ENCODE results near the gene FOXL1. TPM values are rescaled to one million over a fixed set of nuclear protein-coding genes. Genes with fewer than 3 reads are reported as not detected.

FOXL1 gene
- polyA plus RNA-seq, 2 donors: 0.08 to 0.11 TPM

GRCh38 chr16:86573215-86573614 lies 5.1 kb upstream of the FOXL1 start:
- H3K4me1 ChIP-seq (ENCODE audit: control insufficient read depth in 2 of 2, insufficient read depth in 2 of 2, low read length in 1 of 2): peaks cover 0 to 5% of the 10 kb centered on the region in 2 donors
- H3K4me3 ChIP-seq (ENCODE audit: low read depth in 1 of 2, low read length in 2 of 2): no peak overlapping the region
- peaks cover 14 to 20% of the 10 kb centered on the region in 2 donors for H3K27me3 ChIP-seq (ENCODE audit: control insufficient read depth in 1 of 2, insufficient read depth in 2 of 2, low read length in 2 of 2)
- 61 to 70% methylated on average over 8 of the region's 8 CpGs for WGBS, 2 donors
- H3K9me3 ChIP-seq (ENCODE audit: control insufficient read depth in 2 of 2, insufficient read depth in 1 of 2, low read depth in 1 of 2, low read length in 1 of 2): no peaks in the 10 kb centered on the region
- H3K27ac ChIP-seq (ENCODE audit: low read depth in 2 of 2, low read length in 1 of 2): no peak overlapping the region
- no peaks in the 10 kb centered on the region for H3K36me3 ChIP-seq (ENCODE audit: control insufficient read depth in 2 of 2, insufficient read depth in 2 of 2, low read length in 1 of 2)

- no peaks in the 10 kb centered on the region for H3K9me3 ChIP-seq (ENCODE audit: control insufficient read depth in 2 of 2, insufficient read depth in 1 of 2, low read depth in 1 of 2, low read length in 1 of 2)
- H3K36me3 ChIP-seq (ENCODE audit: control insufficient read depth in 2 of 2, insufficient read depth in 2 of 2, low read length in 1 of 2): no peaks in the 10 kb centered on the region
- H3K27me3 ChIP-seq (ENCODE audit: control insufficient read depth in 1 of 2, insufficient read depth in 2 of 2, low read length in 2 of 2): peaks cover 10 to 15% of the 10 kb centered on the region in 2 donors
- H3K27ac ChIP-seq (ENCODE audit: low read depth in 2 of 2, low read length in 1 of 2): no peak overlapping the region
- 60 to 75% methylated on average over 13 of the region's 13 CpGs for WGBS, 2 donors
- no peak overlapping the region for H3K4me3 ChIP-seq (ENCODE audit: low read depth in 1 of 2, low read length in 2 of 2)
- H3K4me1 ChIP-seq (ENCODE audit: control insufficient read depth in 2 of 2, insufficient read depth in 2 of 2, low read length in 1 of 2): peaks cover 0 to 5% of the 10 kb centered on the region in 2 donors
Observed at GRCh38 chr16:86573646-86574508, 4.5 kb upstream of the FOXL1 start.

DNA sequence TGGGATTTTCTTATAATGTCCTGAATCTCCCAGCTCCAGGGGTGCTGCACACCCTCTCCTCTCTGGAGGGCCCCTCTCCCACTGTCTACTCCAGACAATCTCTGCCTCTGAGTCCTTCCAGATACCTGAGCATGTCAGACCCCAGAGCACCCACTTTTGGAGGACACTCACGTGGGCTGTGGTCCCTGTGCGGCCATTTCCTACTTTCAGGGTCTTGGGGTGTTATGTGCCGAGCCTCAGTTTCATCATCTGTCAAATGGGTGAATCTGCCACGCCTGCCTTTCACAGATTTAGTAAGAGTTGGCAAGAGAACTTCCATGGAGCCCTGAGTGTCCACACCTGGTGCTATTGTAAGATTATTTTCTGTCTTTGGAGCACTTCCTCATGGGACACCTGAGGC lies 3.7 kb upstream of the FOXL1 start:
- 71 to 72% methylated on average over 4 of the region's 4 CpGs for WGBS, 2 donors
- Histone ChIP-seq H3K27ac (ENCODE audit: low read depth in 2 of 2, low read length in 1 of 2) (no peak overlapping the region), H3K36me3 (ENCODE audit: control insufficient read depth in 2 of 2, insufficient read depth in 2 of 2, low read length in 1 of 2) (no peaks in the 10 kb centered on the region), H3K27me3 (ENCODE audit: control insufficient read depth in 1 of 2, insufficient read depth in 2 of 2, low read length in 2 of 2) (peaks cover 7 to 14% of the 10 kb centered on the region in 2 donors), H3K4me1 (ENCODE audit: control insufficient read depth in 2 of 2, insufficient read depth in 2 of 2, low read length in 1 of 2) (peaks cover 0 to 5% of the 10 kb centered on the region in 2 donors), H3K4me3 (ENCODE audit: low read depth in 1 of 2, low read length in 2 of 2) (no peak overlapping the region), H3K9me3 (ENCODE audit: control insufficient read depth in 2 of 2, insufficient read depth in 1 of 2, low read depth in 1 of 2, low read length in 1 of 2) (no peaks in the 10 kb centered on the region)

DNA sequence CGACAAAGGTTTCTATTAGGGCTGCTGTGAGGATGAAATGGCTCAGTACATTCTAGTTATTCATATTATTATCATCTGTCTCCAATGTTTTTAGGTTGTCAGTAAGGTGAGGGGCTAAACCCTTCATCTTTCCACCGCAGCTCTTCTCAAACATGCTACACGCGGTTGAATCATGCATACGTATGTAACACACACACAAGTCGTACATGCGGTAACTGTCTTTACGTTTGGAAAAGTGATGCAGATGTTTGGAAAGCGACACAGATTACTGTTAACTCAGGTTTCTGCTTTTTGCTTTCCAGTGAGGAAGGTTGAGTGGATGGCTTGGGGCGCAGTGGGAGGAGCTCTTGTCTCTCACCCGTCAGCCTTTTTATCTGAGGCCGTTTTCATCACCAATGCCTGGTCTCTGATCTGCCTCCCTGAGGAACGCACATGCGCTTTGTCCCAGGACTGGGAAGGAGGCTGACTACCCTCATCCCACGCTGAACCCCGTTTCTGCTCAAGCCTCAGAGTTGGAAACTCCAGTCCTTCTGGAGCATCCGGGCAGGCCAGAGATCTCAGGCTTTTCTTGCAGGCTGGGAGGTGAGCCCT lies 3.2 kb upstream of the FOXL1 start:
- H3K27me3 ChIP-seq (ENCODE audit: control insufficient read depth in 1 of 2, insufficient read depth in 2 of 2, low read length in 2 of 2): peaks cover 3 to 14% of the 10 kb centered on the region in 2 donors
- H3K36me3 ChIP-seq (ENCODE audit: control insufficient read depth in 2 of 2, insufficient read depth in 2 of 2, low read length in 1 of 2): no peaks in the 10 kb centered on the region
- peaks cover 0 to 5% of the 10 kb centered on the region in 2 donors for H3K4me1 ChIP-seq (ENCODE audit: control insufficient read depth in 2 of 2, insufficient read depth in 2 of 2, low read length in 1 of 2)
- H3K4me3 ChIP-seq (ENCODE audit: low read depth in 1 of 2, low read length in 2 of 2): no peak overlapping the region
- no peak overlapping the region for H3K27ac ChIP-seq (ENCODE audit: low read depth in 2 of 2, low read length in 1 of 2)
- 65 to 74% methylated on average over 17 of the region's 17 CpGs for WGBS, 2 donors
- no peaks in the 10 kb centered on the region for H3K9me3 ChIP-seq (ENCODE audit: control insufficient read depth in 2 of 2, insufficient read depth in 1 of 2, low read depth in 1 of 2, low read length in 1 of 2)

GRCh38 chr16:86575754-86576557 lies 2.4 kb upstream of the FOXL1 start:
- Histone ChIP-seq H3K27ac (ENCODE audit: low read depth in 2 of 2, low read length in 1 of 2) (no peak overlapping the region), H3K4me3 (ENCODE audit: low read depth in 1 of 2, low read length in 2 of 2) (peak overlapping the region in 1 of 2 donors; percentile 29), H3K36me3 (ENCODE audit: control insufficient read depth in 2 of 2, insufficient read depth in 2 of 2, low read length in 1 of 2) (no peaks in the 10 kb centered on the region), H3K27me3 (ENCODE audit: control insufficient read depth in 1 of 2, insufficient read depth in 2 of 2, low read length in 2 of 2) (peaks cover 4 to 14% of the 10 kb centered on the region in 2 donors), H3K4me1 (ENCODE audit: control insufficient read depth in 2 of 2, insufficient read depth in 2 of 2, low read length in 1 of 2) (peaks cover 0 to 5% of the 10 kb centered on the region in 2 donors), H3K9me3 (ENCODE audit: control insufficient read depth in 2 of 2, insufficient read depth in 1 of 2, low read depth in 1 of 2, low read length in 1 of 2) (no peaks in the 10 kb centered on the region)
- 1 to 2% methylated on average over 54 of the region's 54 CpGs for whole genome bisulfite sequencing, 2 donors

DNA sequence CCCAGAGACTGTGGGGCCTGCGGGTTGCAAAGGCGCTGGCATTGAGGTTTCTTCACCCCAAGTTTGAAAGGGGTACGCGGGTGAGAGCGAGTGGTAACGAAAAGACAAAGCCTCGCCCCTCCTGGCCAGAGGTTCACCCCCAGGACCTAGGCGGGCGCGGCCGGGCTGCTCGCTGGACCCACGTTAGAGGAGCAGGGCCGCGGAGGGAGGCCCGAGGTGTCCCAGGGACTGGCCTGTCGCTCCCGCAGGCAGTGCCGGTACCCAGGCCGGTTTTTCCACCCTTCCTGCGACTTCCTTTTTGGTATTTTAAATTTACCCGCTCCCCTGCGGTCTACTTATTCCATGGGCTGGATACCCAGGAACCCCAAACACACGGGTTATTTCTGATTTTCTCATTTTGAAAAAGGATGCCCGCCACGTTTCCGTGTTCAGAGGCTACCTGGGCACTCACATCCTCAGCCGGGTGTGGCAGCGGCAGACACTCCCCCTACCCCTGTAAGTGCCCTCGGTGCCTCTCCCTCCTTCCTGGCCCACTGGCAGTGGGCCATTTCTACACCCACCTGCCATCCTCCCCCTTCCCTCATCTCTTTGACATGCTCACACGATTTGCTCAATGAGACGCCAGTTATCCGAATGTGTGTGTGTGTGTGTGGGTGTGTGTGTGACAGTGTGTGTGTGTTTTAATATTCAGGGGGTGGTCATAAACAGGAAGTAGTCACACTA lies 1.6 kb upstream of the FOXL1 start:
- Histone ChIP-seq H3K4me1 (ENCODE audit: control insufficient read depth in 2 of 2, insufficient read depth in 2 of 2, low read length in 1 of 2) (peaks cover 0 to 5% of the 10 kb centered on the region in 2 donors), H3K4me3 (ENCODE audit: low read depth in 1 of 2, low read length in 2 of 2) (peak overlapping the region in 1 of 2 donors; percentile 29), H3K36me3 (ENCODE audit: control insufficient read depth in 2 of 2, insufficient read depth in 2 of 2, low read length in 1 of 2) (no peaks in the 10 kb centered on the region), H3K27me3 (ENCODE audit: control insufficient read depth in 1 of 2, insufficient read depth in 2 of 2, low read length in 2 of 2) (peaks cover 2 to 13% of the 10 kb centered on the region in 2 donors), H3K27ac (ENCODE audit: low read depth in 2 of 2, low read length in 1 of 2) (no peak overlapping the region), H3K9me3 (ENCODE audit: control insufficient read depth in 2 of 2, insufficient read depth in 1 of 2, low read depth in 1 of 2, low read length in 1 of 2) (no peaks in the 10 kb centered on the region)
- 18 to 21% methylated on average over 26 to 33 of the region's 33 CpGs for WGBS, 2 donors

- Histone ChIP-seq H3K4me1 (ENCODE audit: control insufficient read depth in 2 of 2, insufficient read depth in 2 of 2, low read length in 1 of 2) (peaks cover 0 to 5% of the 10 kb centered on the region in 2 donors), H3K27ac (ENCODE audit: low read depth in 2 of 2, low read length in 1 of 2) (no peak overlapping the region), H3K9me3 (ENCODE audit: control insufficient read depth in 2 of 2, insufficient read depth in 1 of 2, low read depth in 1 of 2, low read length in 1 of 2) (no peaks in the 10 kb centered on the region), H3K27me3 (ENCODE audit: control insufficient read depth in 1 of 2, insufficient read depth in 2 of 2, low read length in 2 of 2) (peaks cover 2 to 13% of the 10 kb centered on the region in 2 donors), H3K36me3 (ENCODE audit: control insufficient read depth in 2 of 2, insufficient read depth in 2 of 2, low read length in 1 of 2) (no peaks in the 10 kb centered on the region), H3K4me3 (ENCODE audit: low read depth in 1 of 2, low read length in 2 of 2) (no peak overlapping the region)
- WGBS, 2 donors: 56 to 64% methylated on average over 12 of the region's 12 CpGs
Observed at GRCh38 chr16:86577314-86577971, 906 bp upstream of the FOXL1 start.

DNA sequence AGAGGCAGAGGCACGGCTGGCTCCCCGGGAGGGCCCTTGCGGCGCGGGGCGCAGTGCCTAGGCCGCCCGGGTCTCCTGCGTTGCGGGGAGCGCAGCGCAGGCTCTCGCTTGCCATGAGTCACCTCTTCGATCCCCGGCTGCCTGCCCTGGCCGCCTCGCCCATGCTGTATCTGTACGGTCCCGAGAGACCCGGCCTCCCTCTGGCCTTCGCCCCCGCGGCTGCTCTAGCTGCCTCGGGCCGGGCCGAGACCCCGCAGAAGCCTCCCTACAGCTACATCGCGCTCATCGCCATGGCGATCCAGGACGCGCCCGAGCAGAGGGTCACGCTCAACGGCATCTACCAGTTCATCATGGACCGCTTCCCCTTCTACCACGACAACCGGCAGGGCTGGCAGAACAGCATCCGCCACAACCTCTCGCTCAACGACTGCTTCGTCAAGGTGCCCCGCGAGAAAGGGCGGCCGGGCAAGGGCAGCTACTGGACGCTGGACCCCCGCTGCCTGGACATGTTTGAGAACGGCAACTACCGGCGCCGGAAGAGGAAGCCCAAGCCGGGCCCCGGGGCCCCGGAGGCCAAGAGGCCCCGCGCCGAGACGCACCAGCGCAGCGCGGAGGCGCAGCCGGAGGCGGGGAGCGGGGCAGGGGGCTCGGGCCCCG lies 390 bp downstream of the FOXL1 start:
- H3K27me3 ChIP-seq (ENCODE audit: control insufficient read depth in 1 of 2, insufficient read depth in 2 of 2, low read length in 2 of 2): peaks cover 2 to 13% of the 10 kb centered on the region in 2 donors
- no peaks in the 10 kb centered on the region for H3K9me3 ChIP-seq (ENCODE audit: control insufficient read depth in 2 of 2, insufficient read depth in 1 of 2, low read depth in 1 of 2, low read length in 1 of 2)
- H3K4me3 ChIP-seq (ENCODE audit: low read depth in 1 of 2, low read length in 2 of 2): no peak overlapping the region
- no peak overlapping the region for H3K27ac ChIP-seq (ENCODE audit: low read depth in 2 of 2, low read length in 1 of 2)
- H3K36me3 ChIP-seq (ENCODE audit: control insufficient read depth in 2 of 2, insufficient read depth in 2 of 2, low read length in 1 of 2): no peaks in the 10 kb centered on the region
- peaks cover 0 to 5% of the 10 kb centered on the region in 2 donors for H3K4me1 ChIP-seq (ENCODE audit: control insufficient read depth in 2 of 2, insufficient read depth in 2 of 2, low read length in 1 of 2)
- 11 to 12% methylated on average over 63 to 69 of the region's 69 CpGs for WGBS, 2 donors

All from esophagus (tissue), 2 donors.